ENCODE results near the gene PARD3. TPM values are rescaled to one million over a fixed set of nuclear protein-coding genes. Genes with fewer than 3 reads are reported as not detected.

Gene PARD3
- total RNA-seq, 1 experiment from 2014 or later = 52.9 TPM

DNA sequence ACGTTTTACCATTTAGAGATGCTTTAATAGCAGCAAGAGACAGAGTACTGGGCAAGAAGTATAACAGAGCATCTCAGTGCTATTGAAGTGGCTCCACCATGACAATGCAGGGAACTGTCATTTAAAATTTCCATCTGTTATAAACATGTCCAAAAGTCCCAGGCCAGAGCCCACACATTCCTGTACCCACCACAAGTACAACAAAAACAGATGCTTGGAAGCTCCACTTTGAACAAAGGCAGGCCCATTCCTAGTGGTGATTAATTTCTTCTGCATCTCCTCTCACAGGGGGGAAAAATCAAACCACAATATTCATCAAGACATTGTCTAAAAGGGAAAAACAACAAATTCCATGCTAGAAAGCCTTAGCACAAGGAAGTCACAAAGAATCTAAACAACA lies 627.9 kb downstream of the PARD3 start:
- peak; percentile 26 for DNase-seq (ENCODE audit: low spot score)

DNA sequence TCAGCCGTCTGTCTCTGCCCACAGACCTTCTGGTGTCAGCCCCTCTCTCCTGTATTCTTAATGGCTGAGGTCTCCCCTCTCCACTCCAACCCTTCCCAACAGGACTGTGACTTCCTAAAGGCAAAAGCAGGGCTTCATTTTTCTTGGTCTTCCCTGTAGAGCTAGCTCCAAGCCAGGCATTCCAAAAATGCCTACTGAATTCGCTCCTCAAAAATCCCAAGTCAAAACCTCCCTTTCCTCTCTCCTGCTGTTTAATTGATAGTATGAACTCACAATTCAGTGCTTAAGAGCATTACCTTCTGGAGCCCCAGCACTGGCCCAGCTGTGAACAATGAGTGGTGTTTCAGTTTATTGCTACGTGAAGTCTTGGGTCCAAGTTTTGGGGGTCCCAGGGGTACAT lies 628.4 kb downstream of the PARD3 start:
- DNase-seq (ENCODE audit: low spot score) = no peak

DNA sequence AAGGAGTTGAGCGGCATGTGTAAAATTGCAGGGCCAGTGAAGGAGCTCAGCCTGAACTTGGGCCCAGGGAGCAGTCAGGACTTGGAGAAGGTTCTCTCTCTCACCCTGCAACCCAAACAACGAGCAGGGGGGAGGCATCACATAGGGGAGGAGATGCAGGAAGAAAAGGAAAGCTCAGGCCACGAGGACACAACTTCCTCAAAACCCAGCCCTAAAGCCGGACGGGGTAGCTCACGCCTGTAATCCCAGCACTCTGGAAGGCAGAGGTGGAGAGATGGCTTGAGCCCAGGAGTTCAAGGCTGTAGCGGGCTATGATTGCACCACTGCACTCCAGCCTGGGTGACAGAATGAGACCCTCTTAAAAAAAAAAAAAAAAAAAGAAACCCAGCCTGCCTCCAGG lies 629.1 kb downstream of the PARD3 start:
- DNase-seq (ENCODE audit: low spot score) = no peak

DNA sequence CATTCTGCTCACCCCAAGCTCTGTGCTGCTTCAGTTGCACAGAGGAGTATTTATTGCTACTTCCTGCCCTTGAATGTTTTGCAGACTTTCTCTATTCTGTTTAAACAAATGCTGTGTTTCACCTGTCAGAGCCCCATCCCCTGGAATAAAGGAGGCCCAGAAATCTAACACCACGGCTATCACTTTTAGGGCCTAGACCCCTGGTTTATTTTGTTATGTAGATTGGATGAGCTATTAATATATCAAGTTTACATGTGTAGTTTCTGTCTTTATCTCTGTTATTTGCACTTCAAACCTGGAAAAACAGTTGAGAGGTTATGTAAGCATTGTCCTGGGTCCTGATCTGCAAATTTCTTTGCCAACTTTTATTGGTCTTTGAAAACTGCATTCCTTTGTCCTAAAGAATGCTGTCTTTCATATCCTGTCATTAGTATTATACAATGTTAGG lies 630.1 kb downstream of the PARD3 start:
- DNase-seq (ENCODE audit: low spot score) = no peak

DNA sequence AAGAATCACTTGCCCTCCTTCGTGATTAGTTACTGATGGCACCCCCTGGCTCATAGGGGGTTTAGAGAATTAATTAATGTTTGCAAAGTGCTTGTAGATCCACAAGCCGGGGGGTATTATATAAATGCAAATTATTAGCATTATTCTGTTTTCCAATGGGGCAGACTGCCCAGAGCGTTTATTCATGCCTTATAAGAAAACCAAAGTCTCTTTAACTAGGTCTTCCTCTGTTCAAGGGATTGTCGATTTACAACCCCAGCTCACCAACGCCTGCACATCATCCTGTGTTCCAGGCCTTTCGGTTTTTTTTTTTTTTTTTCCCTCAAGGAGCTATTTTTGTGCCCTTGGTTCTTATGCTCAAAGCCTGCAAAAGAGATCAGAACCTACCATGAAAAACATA lies 630.7 kb downstream of the PARD3 start:
- no peak for DNase-seq (ENCODE audit: low spot score)

DNA sequence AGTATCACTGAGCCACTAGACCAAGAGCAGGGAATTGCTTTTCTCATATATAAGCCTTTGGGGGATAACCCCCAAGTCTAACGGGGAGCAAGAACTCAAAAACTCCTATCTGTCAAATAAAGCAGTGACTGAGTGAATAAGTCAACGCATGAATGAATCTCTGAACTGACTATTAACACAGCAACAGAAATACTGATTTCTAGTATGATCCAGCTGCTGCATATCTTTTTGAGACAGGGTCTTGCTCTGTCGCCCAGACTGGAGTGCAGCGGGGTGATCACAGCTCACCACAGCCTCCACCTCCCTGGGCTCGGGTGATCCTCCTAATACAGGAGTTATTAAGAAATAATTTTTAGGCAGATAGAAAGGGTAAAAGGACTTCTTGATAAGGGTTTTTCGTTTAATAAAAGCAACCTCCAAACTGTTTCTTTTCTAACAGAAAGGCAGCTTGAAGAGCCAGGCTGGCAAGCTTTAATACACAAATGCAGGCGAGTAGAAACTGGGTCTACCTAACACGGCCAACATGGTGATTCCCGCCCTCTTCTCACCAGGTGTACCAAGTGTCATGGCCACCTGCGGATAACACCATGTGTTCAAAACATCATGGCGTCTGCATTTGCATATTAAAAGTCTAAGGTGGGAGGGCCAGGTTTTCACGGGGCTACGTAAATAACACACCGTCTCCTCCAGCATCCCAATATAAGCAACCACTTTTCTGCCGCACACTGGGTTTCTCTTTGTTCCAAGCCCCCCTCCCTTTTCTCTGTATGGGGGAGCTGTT lies 631.9 kb downstream of the PARD3 start:
- no peak for DNase-seq (ENCODE audit: low spot score)

DNA sequence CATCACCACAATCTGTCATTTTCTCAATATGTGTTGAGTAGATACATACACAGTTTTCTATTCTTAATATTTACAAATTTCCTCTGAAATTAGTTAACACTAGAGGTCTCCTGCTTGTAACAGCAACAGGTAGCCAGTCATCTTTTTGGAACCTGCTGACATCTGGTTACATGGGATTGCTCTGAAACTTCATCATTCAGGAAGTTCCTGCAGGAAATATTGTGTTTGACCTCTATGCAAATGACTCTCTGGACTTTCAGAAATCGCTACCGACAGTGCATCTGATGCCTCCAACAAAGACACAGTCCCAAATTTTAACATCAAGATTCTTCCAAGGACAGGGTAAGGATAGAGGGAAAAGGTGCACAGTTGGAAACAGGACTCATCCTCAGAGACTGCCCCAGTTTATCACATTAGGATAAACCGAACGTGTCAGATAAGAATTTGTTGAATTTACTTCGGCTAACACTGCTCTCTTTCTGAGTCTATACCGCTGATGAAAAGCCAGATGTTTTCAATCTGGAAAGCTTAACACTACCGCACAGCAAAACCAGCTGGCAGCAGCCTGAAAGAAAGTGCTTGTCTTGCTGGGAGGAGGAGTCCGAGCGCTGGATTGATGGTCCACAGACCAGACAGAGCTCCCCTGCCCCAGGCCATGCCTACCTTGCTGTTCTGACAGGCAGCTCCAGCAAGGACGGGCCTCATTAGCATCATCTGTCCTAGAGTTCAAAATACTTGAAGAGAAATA lies 633.4 kb downstream of the PARD3 start:
- DNase-seq (ENCODE audit: low spot score) = no peak

DNA sequence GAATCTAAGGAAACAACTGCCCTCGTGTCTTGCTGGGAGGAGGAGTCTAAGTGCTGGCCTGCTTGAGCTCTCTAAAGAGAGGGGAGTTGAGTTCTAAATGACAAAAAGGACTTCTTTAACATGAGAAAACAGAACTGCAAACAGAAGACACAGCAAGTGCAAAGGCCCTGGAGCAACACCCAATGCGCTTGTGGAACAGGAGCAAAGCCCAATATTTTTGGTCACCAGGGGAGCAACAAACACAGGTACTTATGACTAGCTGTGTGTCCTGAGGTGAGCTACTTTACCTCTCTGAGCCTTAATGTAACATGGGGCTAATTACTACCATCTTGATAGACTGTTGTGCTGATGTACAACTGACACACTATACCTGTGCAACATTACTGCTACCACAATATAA lies 634.3 kb downstream of the PARD3 start:
- DNase-seq (ENCODE audit: low spot score) = no peak

DNA sequence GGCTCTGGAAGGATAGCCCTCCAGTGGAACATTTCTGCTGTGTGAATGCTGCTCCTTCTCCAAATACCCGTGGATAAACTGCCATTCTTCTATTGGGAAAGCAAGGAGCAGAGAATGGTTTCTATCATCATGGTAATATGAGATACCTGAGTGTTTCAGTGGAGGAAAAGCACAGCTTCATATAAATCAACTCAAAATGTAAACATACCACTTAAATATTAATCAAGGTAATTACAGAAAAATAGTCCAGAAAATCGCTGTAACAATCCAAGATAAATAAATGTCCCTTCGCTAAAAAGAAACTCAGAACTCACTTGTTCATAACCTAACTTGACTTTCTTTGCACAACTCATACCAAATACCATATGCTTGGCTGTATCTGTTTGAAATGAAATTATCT lies 635.8 kb downstream of the PARD3 start:
- no peak for DNase-seq (ENCODE audit: low spot score)

DNA sequence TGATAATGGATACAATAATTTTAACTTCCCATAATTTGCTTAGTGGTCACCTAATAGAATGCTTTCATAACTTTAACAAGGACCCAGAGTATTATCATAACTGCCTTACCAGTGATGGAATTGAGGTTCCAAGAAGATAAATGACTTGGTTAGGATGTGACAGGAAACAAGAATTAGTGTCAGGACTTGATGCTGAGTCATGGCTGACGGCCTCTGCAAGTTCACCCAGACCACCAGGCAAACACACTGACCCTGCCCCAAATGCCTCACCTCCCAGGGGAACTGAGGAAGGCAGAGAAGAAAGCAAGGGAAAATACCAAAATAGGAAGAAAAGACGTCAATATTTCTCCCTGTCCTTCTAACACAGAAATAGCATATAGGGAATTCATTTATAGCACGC lies 636.3 kb downstream of the PARD3 start:
- peak; percentile 8 for DNase-seq (ENCODE audit: low spot score)

DNA sequence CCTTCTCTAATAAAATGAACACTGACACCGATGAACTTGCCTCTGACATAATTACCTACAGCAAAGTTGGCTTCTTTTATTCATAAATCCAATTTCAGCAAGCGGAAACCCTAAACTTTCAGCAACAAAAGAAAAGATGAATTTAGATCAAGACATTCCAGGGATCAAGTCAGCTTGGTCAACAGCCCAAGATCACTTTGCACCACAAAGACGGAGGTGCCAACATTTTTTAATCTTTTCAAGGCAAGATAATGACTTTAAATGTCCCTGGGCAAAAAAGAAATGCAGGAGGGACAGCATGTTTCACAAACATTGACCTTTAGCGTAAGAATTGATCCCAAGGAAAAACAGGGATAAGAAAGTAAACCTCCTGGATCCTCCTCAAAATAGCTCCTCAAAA lies 636.9 kb downstream of the PARD3 start:
- DNase-seq (ENCODE audit: low spot score) = no peak

DNA sequence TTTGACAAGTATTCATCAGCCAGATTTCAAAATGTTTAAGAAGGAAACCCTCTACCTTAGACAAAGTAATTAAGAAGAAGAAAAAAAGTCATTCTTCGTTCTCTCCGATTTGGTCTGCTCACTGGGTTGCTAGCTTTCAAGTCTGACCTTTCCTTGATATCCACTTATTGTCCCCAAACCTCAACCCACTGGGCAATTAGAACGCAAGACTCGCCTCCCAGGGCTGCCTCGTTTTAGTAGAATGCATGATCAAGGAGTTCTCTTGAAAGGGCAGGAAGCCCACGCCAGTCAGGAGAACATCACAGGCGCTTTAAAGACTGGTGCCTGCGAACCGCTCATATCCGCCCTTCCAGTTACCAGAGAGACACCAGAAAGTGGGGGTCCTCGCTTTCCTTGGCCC lies 637.7 kb downstream of the PARD3 start:
- no peak for DNase-seq (ENCODE audit: low spot score)

DNA sequence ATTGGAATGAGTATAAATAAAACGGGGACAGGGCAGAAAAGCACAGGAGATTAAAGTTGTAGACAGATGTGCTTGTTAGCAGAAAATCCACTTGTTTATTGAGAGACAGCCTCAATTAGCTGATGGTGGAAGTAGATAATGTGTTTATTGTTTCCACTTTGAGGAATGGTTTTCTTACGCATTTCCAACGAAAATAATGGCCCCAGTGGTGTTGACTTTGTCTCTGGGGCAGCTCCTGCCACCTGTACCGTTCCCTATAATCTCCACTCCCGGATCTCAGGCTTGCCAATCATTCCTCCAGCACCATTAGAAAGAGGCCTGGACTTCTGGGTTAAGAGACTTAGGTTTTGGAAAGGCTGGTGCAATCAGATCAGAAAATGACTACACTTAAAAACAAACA lies 638.7 kb downstream of the PARD3 start:
- no peak for DNase-seq (ENCODE audit: low spot score)

DNA sequence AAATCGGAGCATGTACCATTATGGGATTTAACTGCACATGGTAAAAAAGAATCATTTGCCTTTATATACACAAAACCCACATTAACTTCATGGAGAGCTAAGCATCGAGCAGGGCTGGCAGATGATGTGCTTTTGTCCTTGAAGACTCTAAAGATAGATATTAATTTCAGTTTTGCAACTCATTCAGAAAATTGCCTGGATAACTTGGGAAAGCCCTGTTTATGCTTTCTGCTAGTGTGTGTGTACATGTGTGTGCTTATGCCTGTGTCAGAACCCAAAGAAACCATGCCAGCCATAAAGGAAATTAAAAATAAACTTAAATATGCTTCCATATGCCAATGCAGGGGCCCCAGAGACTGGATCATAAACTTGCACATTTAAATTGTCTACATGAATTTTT lies 640.0 kb downstream of the PARD3 start:
- DNase-seq (ENCODE audit: low spot score) = no peak

DNA sequence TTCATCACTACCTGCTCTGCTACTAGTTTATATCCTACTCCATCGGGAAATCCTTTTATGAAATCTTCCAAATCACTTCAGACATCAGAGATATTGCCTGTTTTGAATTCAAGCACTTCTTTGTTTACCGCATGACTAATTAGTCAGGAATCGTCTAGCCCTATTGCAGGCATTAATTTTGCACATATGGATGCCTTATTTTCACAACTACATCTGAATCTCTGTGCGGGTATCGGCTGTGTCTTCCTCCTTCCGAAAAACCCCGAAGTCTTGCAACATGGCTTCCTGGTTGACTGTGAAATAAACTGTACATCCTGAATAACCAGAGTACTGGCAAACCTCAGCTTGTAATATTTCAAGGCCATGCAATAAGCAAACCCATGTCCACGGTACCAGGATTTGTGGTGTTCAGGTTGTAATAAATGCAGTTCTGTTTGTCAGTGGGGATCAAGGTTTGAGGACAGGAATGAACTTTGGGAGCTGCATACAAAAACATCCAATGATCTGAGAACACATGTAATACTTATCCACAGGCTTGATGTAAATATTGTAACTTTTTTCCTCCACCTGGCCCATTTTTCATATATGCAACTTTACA lies 642.1 kb downstream of the PARD3 start:
- DNase-seq (ENCODE audit: low spot score) = no peak

DNA sequence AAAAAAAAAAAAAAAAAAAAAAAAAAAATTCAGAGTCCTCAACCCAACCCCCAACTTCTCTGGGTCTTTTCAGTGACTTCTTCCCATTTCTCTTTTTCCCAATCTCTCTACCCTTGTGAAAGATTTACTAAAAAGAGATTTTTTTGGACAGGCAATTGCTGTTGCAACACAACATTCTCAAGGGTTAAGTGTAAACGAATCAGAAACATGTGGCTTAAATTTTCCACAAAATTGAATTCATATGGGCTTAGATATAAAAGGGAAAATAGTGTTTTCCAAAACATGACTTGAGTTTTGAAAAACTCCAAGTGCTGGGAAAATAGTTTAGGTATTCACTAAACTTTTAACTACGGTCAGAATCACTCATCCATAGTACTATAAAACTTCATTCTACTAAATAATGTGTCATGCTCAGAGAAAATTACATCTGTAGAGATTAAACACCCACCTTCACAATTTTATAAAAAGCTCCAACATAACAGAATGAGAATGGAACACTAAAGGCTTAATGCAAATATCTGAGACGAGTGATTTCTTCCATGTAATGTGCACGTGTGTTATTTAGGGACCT lies 643.1 kb downstream of the PARD3 start:
- no peak for DNase-seq (ENCODE audit: low spot score)

DNA sequence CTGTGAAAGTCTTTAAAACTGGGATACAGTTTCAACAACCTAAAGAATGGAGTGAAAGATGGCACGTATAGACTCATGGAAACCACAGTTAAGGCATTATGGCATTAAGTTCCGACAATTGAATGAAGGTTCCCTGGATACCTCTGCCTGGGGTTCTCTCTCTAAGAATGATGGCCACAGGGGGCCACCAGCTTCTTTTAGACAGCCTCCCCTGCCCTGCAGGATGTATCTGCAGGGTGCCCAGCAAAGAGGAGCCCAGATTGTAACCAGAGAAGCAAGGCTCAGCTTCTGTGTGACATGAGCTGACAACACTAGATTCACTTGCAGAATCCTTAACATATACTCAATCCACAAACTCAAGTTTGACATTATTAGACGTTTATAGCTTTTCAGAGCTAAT lies 645.4 kb downstream of the PARD3 start:
- no peak for DNase-seq (ENCODE audit: low spot score)

DNA sequence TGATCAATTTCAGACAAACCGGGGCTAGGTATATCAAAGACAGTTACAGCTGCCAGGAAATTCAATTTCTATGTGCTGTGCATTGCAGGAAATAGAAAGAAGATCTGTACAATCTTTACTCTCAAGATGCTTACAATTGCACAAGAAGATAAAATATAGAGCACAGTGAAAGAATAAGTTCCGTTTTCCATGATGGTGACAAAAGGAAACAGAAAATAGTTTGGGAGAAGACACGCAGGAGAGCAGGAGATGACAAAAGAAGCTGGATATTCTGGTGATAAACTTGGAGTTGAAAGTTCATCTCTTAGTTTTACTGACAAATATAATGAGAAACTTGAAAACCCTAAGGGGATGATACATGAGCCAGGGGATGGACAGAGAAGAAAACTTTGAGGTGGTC lies 646.0 kb downstream of the PARD3 start:
- no peak for DNase-seq (ENCODE audit: low spot score)

DNA sequence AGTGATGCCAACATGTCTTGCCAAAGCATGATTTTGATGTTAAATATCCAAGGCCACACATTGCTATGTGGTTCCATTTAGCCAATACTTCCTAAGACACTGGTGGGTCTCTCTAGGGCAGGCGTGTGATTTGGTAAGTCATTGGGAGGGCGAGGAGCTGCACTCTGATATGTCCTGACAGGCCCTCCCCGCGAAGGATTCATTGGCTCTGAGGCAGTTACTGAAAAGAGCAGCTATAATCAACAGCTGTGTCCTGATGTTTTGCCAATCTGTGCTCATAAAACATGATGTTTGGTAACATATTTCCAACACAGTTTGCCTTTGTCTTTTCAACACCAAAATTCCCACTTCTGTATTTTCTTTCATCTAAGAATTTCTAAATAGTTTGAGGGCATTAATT lies 646.7 kb downstream of the PARD3 start:
- DNase-seq (ENCODE audit: low spot score) = no peak

DNA sequence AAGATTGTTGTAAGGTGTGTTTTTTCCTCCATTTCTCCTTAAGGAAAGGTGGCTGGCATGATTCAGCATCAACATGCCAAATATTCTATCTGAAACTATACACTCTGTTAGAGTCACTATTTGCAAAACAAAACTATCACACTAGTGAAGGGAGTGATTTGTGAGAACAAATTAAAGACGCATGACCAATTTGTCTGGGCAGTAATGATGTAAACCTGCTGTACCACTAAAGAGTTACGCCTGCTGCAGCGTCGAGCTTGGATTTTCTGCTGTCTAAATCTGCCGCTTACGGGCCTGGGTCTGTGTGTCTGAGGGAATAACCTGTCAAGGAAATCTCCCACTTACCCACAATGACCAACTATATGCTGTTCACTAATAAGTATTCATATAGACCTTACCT lies 648.3 kb downstream of the PARD3 start:
- no peak for DNase-seq (ENCODE audit: low spot score)

DNA sequence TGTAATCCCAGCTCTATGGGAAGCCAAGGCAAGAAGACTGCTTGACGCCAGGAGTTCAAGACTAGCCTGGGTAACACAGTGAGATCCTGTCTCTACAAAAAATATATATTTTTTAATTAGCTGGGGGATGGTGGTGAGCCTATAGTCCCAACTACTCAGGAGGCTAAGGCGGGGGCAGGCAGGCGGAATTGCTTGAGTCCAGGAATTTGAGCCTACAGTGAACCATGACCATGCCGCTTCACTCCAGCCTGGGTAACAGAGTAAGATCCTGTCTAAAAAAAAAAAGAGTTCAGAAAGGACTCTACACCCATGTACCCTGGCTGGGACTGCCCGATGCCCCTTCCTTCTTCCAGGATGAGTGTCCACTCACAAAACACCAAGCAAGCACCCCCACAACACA lies 648.7 kb downstream of the PARD3 start:
- no peak for DNase-seq (ENCODE audit: low spot score)

DNA sequence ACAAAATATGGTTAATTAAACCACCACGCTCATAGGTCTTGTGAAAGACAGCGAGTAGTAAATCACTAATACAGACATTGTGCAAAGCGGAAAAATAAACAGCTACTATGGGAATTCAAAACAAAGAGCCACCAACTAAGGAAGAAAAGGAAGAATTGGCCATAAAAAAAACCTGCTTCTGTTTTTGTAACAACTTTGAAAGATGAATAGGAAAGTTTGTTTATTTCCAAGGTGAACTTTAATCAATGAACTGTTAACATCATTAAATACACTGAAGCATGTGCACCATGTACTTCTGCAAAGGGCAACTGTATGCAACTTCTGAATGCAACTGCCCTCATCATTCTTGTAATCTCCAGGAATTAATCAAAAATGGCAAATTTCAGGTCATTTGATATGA lies 651.1 kb downstream of the PARD3 start:
- no peak for DNase-seq (ENCODE audit: low spot score)

Data from A172 (cell line).